A549 (cell line): Measurements from ENCODE around the gene TMPRSS7. TPM values are rescaled to one million over a fixed set of nuclear protein-coding genes. Genes with fewer than 3 reads are reported as not detected.
A peak's percentile ranks its signal among the peaks of the same experiment; 100 is the strongest.

Experiments
- ATOH8 ChIP-seq: fragments of 250-450 bp; sonication (Bioruptor Pico); IDR thresholded peaks from 2 replicates; pipeline ENCODE4 v1.5.0; 2020; ENCODE audit warnings: low read depth, mild to moderate bottlenecking, moderate library complexity
- BHLHE40 ChIP-seq: IDR thresholded peaks from 2 replicates; pipeline ENCODE4 v1.6.1; 2012; ENCODE audit warnings: low read depth, low read length, inconsistent platforms
- CBX8 ChIP-seq: fragments of 200-600 bp; sonication (generic); IDR thresholded peaks from 2 replicates; pipeline ENCODE4 v1.6.1; 2016
- CEBPB ChIP-seq, 2 experiments: fragments of >200 bp in 1 of 2; sonication (Bioruptor Twin) in 1 of 2; formaldehyde crosslinking in 1 of 2; IDR thresholded peaks; 2 replicates each; pipeline ENCODE4 v1.6.1; 2012 to 2016
- E2F6 ChIP-seq: IDR thresholded peaks from 2 replicates; pipeline ENCODE4 v1.6.1; 2012; ENCODE audit warnings: low read depth, borderline replicate concordance
- FOSL2 ChIP-seq, 2 experiments: fragments of 450-650 bp in 1 of 2; fragments of >200 bp in 1 of 2; sonication (Bioruptor Twin) in 1 of 2; formaldehyde crosslinking; IDR thresholded peaks; 2 replicates each; pipeline versions ENCODE4 v1.5.0 to v1.6.1; 2016 to 2020; ENCODE audit warnings: mild to moderate bottlenecking in 1 of 2, moderate library complexity in 1 of 2
- GATA3 ChIP-seq: IDR thresholded peaks from 2 replicates; pipeline ENCODE4 v1.6.1; 2012; ENCODE audit warnings: borderline replicate concordance
- HDAC2 ChIP-seq: fragments of 200-600 bp; sonication (generic); IDR thresholded peaks from 2 replicates; pipeline ENCODE4 v1.6.1; 2016
- HES2 ChIP-seq: fragments of >200 bp; sonication (Bioruptor Twin); formaldehyde crosslinking; IDR thresholded peaks from 2 replicates; pipeline ENCODE4 v1.6.1; 2016
- HEYL ChIP-seq: fragments of 250-450 bp; sonication (Bioruptor Pico); IDR thresholded peaks from 2 replicates; pipeline ENCODE4 v1.8.0; 2021; ENCODE audit warnings: mild to moderate bottlenecking, moderate library complexity
- HMGXB4 ChIP-seq: fragments of 250-450 bp; sonication (Bioruptor Pico); IDR thresholded peaks from 2 replicates; pipeline ENCODE4 v1.5.0; 2021; ENCODE audit warnings: mild to moderate bottlenecking, moderate library complexity, borderline replicate concordance
- HOXA7 ChIP-seq: fragments of 250-450 bp; sonication (Bioruptor Pico); IDR thresholded peaks from 2 replicates; pipeline ENCODE4 v1.5.0; 2020; ENCODE audit warnings: mild to moderate bottlenecking, moderate library complexity
- JUN ChIP-seq, 2 experiments: fragments of >200 bp; sonication (Bioruptor Twin); formaldehyde crosslinking; IDR thresholded peaks; 2 replicates in 1 of 2; 3 replicates in 1 of 2; pipeline ENCODE4 v1.6.1; 2016 to 2017
- JUNB ChIP-seq: fragments of >200 bp; sonication (Bioruptor Twin); formaldehyde crosslinking; IDR thresholded peaks from 2 replicates; pipeline ENCODE4 v1.6.1; 2016
- KDM1A ChIP-seq: fragments of 200-600 bp; sonication (generic); IDR thresholded peaks from 2 replicates; pipeline ENCODE4 v1.6.1; 2016; ENCODE audit warnings: low read depth, mild to moderate bottlenecking
- MAX ChIP-seq: IDR thresholded peaks from 2 replicates; pipeline ENCODE4 v1.6.1; 2012
- MYC ChIP-seq: IDR thresholded peaks from 2 replicates; pipeline ENCODE4 v1.6.1; 2012; ENCODE audit warnings: mild to moderate bottlenecking, inconsistent platforms, low read length, improper control_type of control experiment, borderline replicate concordance
- NFE2L2 ChIP-seq: fragments of 150-350 bp; conservative IDR thresholded peaks from 2 replicates; pipeline ENCODE4 v1.6.1; 2014; ENCODE audit warnings: low read length
- NR3C1 ChIP-seq: fragments of >200 bp; sonication (Bioruptor Twin); formaldehyde crosslinking; IDR thresholded peaks from 3 replicates; pipeline ENCODE4 v1.6.1; 2017
- PBX3 ChIP-seq: IDR thresholded peaks from 2 replicates; pipeline ENCODE4 v1.6.1; 2012
- PHF8 ChIP-seq: fragments of 200-600 bp; sonication (generic); IDR thresholded peaks from 2 replicates; pipeline ENCODE4 v1.6.1; 2016; ENCODE audit warnings: low read depth, mild to moderate bottlenecking, antibody characterized with exemption, moderate library complexity, borderline replicate concordance
- POLR2A ChIP-seq: IDR thresholded peaks from 2 replicates; pipeline ENCODE4 v1.6.1; 2012; ENCODE audit warnings: mild to moderate bottlenecking, low read length
- POLR2AphosphoS2 ChIP-seq: conservative IDR thresholded peaks from 2 replicates; pipeline ENCODE4 v1.6.1; 2012; ENCODE audit warnings: low read length, improper control_type of control experiment, inconsistent platforms
- RARB ChIP-seq: fragments of 250-450 bp; sonication (Bioruptor Pico); IDR thresholded peaks from 2 replicates; pipeline ENCODE4 v1.8.0; 2021; ENCODE audit warnings: mild to moderate bottlenecking, moderate library complexity
- RCOR1 ChIP-seq: fragments of 150-350 bp; IDR thresholded peaks from 2 replicates; pipeline ENCODE4 v1.6.1; 2014; ENCODE audit warnings: antibody characterized with exemption, low read length, low read depth
- REST ChIP-seq: fragments of 200-600 bp; sonication (generic); IDR thresholded peaks from 2 replicates; pipeline ENCODE4 v1.6.1; 2016; ENCODE audit warnings: antibody characterized with exemption, mild to moderate bottlenecking, moderate library complexity
- RNF2 ChIP-seq: fragments of 200-600 bp; sonication (generic); IDR thresholded peaks from 2 replicates; pipeline ENCODE4 v1.6.1; 2016; ENCODE audit warnings: low read depth, mild to moderate bottlenecking, antibody characterized with exemption, moderate library complexity, borderline replicate concordance
- SMC3 ChIP-seq: fragments of >200 bp; sonication (Bioruptor Twin); formaldehyde crosslinking; IDR thresholded peaks from 3 replicates; pipeline ENCODE4 v1.6.1; 2018; ENCODE audit warnings: inconsistent platforms
- TFCP2L1 ChIP-seq: fragments of 250-450 bp; sonication (Bioruptor Pico); IDR thresholded peaks from 2 replicates; pipeline ENCODE4 v1.5.0; 2021; ENCODE audit warnings: mild to moderate bottlenecking
- ZSCAN20 ChIP-seq: fragments of 250-450 bp; sonication (Bioruptor Pico); IDR thresholded peaks from 2 replicates; pipeline ENCODE4 v1.8.0; 2022; ENCODE audit warnings: mild to moderate bottlenecking, moderate library complexity
- polyA plus RNA-seq, 4 experiments: library from polyadenylated mRNA; depleted of rRNA in 3 of 4; stranded (reverse); fragments of >200 nt; fragmentation: RNase III in 1 of 4; extraction: RNeasy Plus Mini Kit Qiagen cat#74134 plus additional on column Dnase treatment in 1 of 4; gene quantifications; 2 replicates in 3 of 4; 3 replicates in 1 of 4; pipeline ENCODE4 v1.2.3, GENCODE V29; 2011 to 2017

Gene TMPRSS7
- polyA plus RNA-seq, 2 of the 4 experiments (the other 2 are of a cell fraction), result 0.04 to 0.09 TPM

- no peak for TF ChIP-seq CBX8
- peak; percentile 61; the same call in 1 of the 2 replicates for TF ChIP-seq TFCP2L1 (CRISPR knock-in tag)
- TF ChIP-seq RNF2, result no peak
- TF ChIP-seq ZSCAN20 (CRISPR knock-in tag), result no peak
- TF ChIP-seq REST, result no peak
- peak; percentile 36; the same call in 1 of the 2 replicates for TF ChIP-seq HMGXB4
- TF ChIP-seq POLR2A, result peak; percentile 64
- TF ChIP-seq POLR2AphosphoS2, result no peak
- TF ChIP-seq RARB (CRISPR knock-in tag), result no peak
- TF ChIP-seq BHLHE40, result no peak
- TF ChIP-seq NR3C1, result no peak
- TF ChIP-seq HES2, result no peak
- no peak for TF ChIP-seq ATOH8 (CRISPR knock-in tag)
- no peak for TF ChIP-seq HDAC2
- TF ChIP-seq JUNB, result no peak
- TF ChIP-seq MAX, result peak; percentile 96
- peak; percentile 83; the same call in 1 of the 2 replicates for TF ChIP-seq PHF8
- TF ChIP-seq E2F6, result peak; percentile 86
- TF ChIP-seq CEBPB (IDR thresholded peaks at IDR 0.05), result no peak
- no peak for TF ChIP-seq HEYL (CRISPR knock-in tag)
- TF ChIP-seq NFE2L2, result no peak
- TF ChIP-seq GATA3, result no peak
- peak; percentile 65; the same call in 1 of the 2 replicates for TF ChIP-seq MYC
- TF ChIP-seq PBX3, result no peak
- peak; percentile 19 to 71; a peak in 2 of 5 replicates for TF ChIP-seq JUN (IDR thresholded peaks at IDR 0.05)
- no peak for TF ChIP-seq HOXA7 (CRISPR knock-in tag)
- no peak for TF ChIP-seq FOSL2 (IDR thresholded peaks at IDR 0.05)
- 0 out of 2 replicates have a peak, but pooled peaks have one; percentile 10 for TF ChIP-seq FOSL2 (CRISPR knock-in tag; IDR thresholded peaks at IDR 0.05)
- TF ChIP-seq KDM1A, result no peak
- TF ChIP-seq RCOR1, result no peak
- no peak for TF ChIP-seq SMC3
These were observed 51.7 kb downstream of the TMPRSS7 start, which contains the start of gene C3orf52 (continued) for GRCh38 chr3:112086076-112086854.
